ENCODE measurements around the gene CST2.
A peak's percentile ranks its signal among the peaks of the same experiment; 100 is the strongest.
"Not testable (repeated sequence)": the region's sequence is repeated elsewhere in the genome, so short reads cannot be mapped to it uniquely, and the experiment has no call there.

CST2 gene

DNA sequence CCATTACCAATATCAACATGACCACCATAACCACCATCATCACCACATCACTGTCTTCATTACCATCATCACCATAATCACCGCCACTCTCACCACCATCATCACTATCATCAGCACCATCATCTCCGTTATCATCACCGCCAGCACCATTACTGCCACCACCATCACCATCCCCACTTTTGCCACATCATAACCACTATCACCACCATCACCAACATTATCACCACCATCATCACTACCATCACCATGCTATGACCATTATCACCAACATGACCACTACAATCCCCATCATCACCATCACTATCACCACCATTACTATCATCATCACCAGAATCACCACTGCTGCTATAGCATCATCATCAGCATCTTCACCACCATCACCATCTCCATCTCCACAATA lies 25.7 kb downstream of the CST2 start:
- no peak for DNase-seq

DNA sequence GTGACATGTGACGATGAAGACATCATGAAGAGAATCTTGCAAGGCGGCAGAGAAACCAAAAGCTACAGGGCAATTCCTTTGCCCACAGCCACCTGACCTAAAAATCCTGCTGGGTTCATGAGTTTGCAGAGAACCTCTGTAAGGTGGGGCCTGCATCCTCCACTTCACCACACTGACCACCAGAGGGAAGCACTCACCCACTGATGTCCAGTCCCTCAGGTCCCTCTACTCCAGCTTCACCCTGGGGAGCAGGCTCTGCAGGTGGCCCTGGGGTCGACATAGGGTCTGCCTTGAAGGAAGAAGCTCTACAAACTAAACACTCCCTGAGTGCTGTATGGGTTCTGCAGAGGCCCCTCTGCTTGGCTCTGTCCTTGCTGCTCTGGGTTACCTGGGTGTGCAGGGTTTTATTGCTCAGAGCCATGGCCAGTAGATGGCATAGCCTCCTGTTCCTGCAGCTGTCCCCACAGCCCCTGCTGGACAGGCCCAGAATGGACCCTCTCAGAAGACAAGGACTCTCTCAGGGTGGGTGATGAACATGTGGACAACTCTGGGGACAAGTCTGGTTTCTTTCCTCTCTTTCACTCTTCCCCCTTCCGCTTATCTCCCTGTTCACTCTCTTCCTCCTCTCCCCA lies 27.2 kb downstream of the CST2 start:
- DNase-seq: peak; percentile 28

DNA sequence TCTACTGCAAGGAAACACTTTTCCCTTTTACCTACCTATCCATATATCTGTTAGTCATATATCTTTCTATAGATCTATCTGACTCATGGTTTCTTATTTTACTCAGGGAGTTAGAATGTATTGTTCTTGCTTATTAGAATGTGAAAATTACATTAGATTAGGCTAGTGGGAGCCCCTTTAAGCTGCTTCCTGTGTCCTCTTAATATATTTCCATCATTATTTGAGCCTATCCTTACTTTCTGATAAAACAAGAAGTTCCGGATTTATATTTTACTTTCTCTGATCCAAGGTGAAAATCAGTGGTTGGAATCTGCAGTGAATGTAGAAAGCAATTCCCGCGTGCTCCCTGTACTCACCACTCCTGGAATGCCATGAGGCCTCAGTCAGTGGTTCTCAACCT lies 31.0 kb downstream of the CST2 start:
- no peak for DNase-seq

DNA sequence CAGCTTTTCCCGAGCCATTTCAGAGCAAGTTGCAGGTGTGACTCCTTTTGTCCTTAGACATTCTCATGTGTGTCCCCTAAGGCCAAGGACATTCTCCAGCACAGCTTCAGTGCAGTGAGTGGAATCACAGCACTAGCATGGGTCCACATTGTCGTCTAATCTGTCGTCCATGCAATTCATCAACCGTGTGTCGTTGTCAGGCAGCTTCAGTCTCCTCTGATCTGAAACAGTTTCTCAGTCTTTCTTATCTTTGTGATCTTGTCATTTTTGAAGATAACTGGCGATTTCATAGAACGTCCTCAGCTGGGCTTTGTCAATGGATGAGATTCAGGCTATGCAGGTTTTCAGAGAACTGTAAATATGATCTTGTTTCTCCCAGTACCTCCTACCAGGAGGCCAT lies 31.7 kb downstream of the CST2 start:
- no peak for DNase-seq

DNA sequence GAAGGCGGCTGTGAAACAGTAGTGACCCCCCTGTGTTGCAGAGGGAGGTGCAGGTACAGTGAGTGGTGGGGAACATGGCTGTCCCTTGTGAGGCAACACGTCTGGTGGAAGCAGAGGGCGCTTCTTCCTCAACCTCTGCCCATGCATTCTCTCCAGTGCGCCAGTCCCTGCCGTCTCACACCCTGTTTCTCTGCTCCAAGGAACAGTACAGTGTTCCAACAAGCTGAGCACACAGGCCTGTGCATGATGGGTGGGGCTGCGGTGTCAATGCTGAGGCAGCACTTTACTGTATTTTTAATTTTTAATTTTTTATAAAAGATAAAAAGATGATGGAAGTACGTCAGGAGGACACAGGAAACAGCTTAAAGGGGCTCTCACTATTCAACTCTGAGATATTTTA lies 32.5 kb downstream of the CST2 start:
- DNase-seq: no peak

DNA sequence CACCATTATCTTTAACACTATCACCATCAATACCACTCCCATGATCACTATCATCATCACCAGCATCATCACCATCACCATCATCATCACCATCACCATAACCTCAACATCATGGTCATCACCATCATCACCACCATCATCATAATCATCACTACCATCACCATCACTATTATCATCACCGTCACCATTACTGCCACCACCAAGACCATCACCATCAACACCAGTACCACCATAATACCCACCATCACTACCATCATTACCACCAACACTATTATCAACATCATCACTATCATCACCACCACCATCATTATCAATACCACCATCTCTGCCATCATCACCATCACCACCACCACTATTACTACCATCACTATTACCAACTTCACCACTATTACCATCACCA lies 43.1 kb downstream of the CST2 start:
- DNase-seq: no peak

DNA sequence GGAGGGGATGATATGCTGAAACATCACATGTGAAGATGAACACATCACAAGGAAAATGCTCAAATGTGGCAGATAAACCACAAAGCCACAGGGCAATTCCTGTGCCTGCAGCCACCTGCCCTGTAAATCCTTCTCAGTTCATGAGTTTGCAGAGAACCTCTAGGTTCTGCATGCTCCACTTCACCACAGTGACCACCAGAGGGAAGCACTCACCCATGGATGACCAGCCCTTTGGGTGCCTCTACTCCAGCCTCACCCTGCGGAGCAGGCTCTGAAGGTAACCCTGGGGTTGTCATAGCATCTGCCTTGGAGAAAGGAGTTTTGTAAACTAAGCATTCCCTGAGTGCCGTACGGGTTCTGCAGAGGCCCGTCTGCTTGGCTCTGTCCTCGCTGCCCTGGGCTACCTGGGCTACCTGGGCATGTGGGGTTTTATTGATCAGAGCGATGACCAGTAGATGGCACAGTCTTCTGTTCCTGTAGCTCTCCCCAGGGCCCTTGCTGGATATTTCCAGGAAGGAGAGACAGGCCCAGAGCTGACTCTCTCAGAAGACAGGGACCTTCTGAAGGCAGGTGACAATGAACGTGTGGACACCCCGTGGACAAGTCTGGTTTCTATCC lies 44.1 kb downstream of the CST2 start:
- peak; percentile 43 for DNase-seq

DNA sequence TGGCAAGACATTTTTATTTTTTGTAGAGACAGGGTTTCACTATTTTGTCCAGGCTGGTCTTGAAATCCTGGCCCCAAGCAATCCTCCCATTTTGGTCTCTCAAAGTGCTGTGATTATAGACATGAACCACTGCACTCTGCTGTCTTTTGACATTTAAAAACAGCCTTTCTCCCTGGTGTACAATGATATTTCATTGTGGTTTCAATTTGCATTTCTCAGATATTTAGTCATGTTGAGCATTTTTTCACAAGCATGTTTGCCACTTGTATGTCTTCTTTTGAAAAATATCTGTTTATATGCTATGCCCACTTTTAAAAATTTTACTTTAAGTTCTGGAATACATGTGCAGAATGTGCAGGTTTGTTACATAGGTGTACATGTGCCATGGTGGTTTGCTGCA lies 47.9 kb downstream of the CST2 start:
- DNase-seq: not testable (repeated sequence)

DNA sequence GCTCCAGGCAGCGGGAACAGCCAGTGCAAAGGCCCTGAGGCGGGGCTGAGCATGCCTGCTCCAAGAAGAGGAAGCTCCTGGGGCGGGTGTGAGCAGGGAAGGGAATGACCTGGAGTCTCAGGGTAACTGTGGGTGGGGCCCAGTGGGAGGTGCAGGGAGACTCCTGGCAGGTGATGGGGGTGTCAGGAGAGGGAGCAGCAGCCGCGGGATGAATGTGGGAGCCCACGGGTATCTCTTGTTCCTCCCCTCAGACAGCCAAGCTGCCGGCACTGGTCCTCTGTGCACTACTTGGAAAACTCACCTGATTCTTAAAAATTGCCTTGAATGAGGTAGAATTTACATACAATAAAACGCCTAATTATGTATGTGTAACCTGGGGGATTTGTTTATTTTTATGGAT lies 49.1 kb downstream of the CST2 start:
- not testable (repeated sequence) for DNase-seq

DNA sequence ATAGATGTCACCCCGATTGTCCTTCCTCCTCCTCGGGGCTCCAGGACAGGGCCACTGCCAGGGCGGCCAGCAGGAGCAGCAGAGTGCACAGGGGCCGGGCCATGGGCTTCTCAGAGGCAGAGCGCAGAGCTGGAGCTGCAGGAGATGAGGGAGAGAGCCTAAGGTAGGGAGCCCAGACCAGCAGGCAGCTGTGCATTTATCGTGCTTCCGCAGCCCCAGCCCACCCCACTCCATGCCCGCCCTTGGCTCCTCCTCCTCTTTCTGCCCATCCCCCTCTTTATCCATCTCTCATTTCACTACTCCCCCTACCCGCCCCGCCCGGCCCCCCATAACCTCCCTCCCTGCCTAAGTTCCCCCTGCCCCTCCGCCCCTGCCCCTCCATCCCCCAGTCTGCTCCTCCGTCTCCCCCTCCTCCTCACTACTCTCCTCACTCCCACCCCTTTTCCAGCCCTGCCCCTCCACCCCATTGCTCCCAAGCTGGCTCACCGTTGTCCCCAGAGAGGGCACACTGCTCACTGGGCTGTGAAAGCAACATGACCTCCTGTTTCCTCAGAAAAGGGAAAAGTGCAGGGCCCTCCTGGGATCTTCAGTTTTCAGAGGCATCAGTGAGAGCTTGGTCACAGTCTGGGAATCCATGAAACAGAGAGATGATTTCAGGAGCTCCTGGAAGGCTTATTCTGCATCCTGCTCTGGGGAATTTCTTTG lies 50.3 kb downstream of the CST2 start:
- DNase-seq: peak; percentile 96

DNA sequence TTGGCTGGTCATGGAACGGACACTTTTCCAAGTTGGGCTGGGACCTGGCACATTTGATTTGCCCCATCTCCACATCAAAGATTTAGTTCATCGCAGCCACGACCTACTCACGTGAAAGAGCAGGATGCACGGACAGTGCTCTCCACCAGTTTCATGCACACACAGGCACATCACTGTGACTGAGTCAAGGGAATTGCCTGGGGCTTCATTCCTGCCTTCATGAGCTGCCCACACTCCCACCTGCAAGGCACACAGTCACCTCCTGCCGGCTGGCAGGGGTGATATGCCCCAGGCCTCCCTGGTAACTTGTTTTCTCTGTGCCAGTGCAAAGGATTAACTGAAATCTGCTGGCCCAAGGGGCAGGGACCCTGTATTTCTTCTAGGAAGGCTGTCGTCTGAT lies 52.4 kb downstream of the CST2 start:
- no peak for DNase-seq
